Left ventricle myocardium inferior (tissue), 1 donor: ENCODE measurements around the gene UBN1. TPM values are rescaled to one million over a fixed set of nuclear protein-coding genes. Genes with fewer than 3 reads are reported as not detected.

Source experiments
- DNase-seq: peaks from one replicate; pipeline ENCODE4 v3.0.0-alpha.2; 2020
- H3K27ac ChIP-seq: fragments of 200-600 bp; replicated peaks from 2 replicates; pipeline ENCODE4 v1.8.0; 2021
- H3K27me3 ChIP-seq: fragments of 200-600 bp; 2 replicates; pipeline ENCODE4 v1.8.0; 2021; ENCODE audit warnings: low read depth
- H3K36me3 ChIP-seq: fragments of 200-600 bp; 2 replicates; pipeline ENCODE4 v1.8.0; 2021
- H3K4me1 ChIP-seq: fragments of 200-600 bp; 2 replicates; pipeline ENCODE4 v1.8.0; 2021
- H3K4me3 ChIP-seq: fragments of 200-600 bp; 2 replicates; pipeline ENCODE4 v1.8.0; 2021; ENCODE audit warnings: mild to moderate bottlenecking, moderate library complexity
- H3K9me3 ChIP-seq: fragments of 200-600 bp; replicated peaks from 2 replicates; pipeline ENCODE4 v1.8.0; 2021
- CTCF ChIP-seq: fragments of 200-600 bp; IDR thresholded peaks from 2 replicates; pipeline ENCODE4 v1.8.0; 2021; ENCODE audit warnings: antibody characterized with exemption, mild to moderate bottlenecking, borderline replicate concordance
- intact Hi-C: fragments of 100-400 bp; cut with micrococcal nuclease; formaldehyde crosslinking; loops from one replicate; pipeline ENCODE4 v1.11.0; 2022
- total RNA-seq: library from RNA; stranded (reverse); fragmentation: NEBNext Ultra II Directional; extraction: Animal tissue kit (Norgen Biotek cat#: 25700); gene quantifications from one replicate; pipeline ENCODE4 v1.2.1, GENCODE V29; 2021
- donor health status: DM: no; HTN: yes; CAD: no; lungs with severe emphysema.

UBN1 gene
- total RNA-seq, 1 donor from 2014 or later = 41.1 TPM

DNA sequence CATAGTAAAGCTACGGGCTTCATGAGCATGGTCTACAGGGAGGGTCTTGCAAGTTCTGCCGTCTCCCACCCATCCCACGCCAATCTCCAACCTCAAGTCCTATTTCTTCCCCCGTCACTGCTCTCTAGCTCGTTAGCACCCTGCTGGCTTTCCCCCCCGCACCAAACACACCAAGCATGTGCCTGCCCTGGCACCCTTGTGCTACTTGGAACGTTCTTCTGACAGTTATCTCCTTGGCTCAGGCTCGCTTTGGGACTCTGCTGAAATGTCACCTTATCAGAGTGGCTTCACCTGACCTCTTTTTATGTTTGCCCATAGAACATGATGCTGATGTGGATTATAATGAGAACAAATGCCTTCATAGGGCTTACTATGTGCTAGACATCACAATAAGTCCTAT is 22.1 kb upstream of the UBN1 start:
- DNase-seq = peak; percentile 60
- TF ChIP-seq CTCF = no peak
- no peak overlapping the region for H3K4me3 ChIP-seq

DNA sequence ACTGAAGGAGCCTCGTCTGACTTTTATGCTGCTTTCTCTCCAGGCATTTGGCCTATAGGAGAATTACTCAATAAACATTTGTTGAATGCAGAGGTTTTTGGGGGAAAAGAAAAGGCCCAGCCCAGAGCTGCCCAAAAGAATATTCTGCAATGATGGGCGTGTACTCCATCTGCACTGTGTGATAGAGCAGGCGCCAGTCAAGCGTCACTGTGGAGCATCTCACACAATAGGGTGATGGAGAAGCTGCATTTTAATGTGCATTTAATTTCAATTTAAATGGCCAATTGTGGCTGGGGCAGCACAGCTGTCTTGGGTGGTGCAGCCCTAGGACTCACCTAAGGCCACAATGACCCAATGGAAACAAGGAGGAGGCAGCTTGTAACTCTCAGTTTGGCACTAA is 20.8 kb upstream of the UBN1 start:
- Histone ChIP-seq H3K4me3 (no peak overlapping the region), H3K9me3 (no peaks in the 10 kb centered on the region), H3K36me3 (peaks cover 92% of the 10 kb centered on the region), H3K27ac (peak overlapping the region; percentile 93), H3K27me3 (no peaks in the 10 kb centered on the region), H3K4me1 (peaks cover 87% of the 10 kb centered on the region)
- intact Hi-C loops = no loop called here
- no peak for DNase-seq
- TF ChIP-seq CTCF = no peak

More for the DNA sequence above, 22.1 kb upstream of the UBN1 start:
- Histone ChIP-seq H3K4me1 (peaks cover 87% of the 10 kb centered on the region), H3K36me3 (peaks cover 92% of the 10 kb centered on the region), H3K27ac (peak overlapping the region; percentile 93), H3K9me3 (no peaks in the 10 kb centered on the region), H3K27me3 (no peaks in the 10 kb centered on the region)
- intact Hi-C loops = no loop called here

DNA sequence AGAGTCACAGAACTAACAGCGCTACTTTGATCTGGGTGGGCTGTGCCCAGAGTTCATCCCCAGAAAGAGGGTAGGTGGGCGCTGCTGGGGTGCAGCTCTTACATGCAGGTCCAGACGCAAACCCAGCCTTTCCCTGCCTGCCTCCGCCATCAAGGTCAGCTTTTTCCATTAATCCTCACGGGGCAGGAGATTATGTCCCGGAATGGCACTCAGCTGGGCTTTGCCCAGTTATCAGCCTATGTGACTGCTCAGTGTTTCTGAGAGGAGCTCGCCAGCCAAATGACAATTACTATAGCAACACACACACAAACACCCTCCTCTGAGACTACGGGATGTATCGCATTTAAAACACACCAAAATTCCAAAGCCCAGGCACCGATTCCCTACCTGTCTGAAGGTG is 20.3 kb upstream of the UBN1 start:
- Histone ChIP-seq H3K4me3 (no peak overlapping the region), H3K36me3 (peaks cover 92% of the 10 kb centered on the region), H3K27me3 (no peaks in the 10 kb centered on the region), H3K27ac (peak overlapping the region; percentile 93), H3K9me3 (no peaks in the 10 kb centered on the region), H3K4me1 (peaks cover 87% of the 10 kb centered on the region)
- no peak for TF ChIP-seq CTCF
- intact Hi-C loops = no loop called here
- peak; percentile 50 for DNase-seq

DNA sequence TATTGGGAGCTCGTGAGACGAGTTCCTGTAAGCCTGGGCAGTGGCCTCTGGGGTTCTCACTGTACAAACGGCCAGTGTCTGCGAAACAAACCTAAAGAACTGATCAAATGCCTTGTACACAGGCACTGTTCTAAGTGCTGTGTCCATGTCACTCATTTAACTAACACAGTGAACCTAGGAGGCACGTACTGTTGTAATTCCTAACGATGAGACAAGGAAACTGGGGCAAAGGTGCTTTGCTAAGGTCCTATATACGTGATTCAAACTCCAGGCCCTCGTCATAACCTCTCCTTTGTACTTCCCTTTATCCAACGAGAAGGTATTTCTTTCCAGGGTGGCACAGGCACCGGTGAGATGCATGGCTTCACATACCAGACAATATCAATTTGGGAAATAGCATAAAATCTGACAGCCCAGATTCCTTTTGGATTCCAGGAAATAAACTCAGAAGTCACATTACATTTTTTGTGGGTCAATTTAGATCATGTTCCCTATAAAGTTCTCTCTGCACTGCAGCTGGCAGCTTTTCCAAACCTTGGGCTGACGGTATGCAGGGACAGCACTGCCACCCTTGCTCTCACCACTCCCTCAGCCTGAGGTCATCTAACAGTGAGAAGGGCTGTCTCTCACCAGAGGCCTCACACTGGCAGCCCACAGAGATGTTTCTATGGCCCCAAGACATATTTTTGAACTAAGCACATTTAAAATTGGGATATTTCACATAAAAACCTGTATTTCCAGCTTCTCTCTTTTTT is 18.5 kb upstream of the UBN1 start:
- intact Hi-C loops = no loop called here
- H3K4me3 ChIP-seq = no peak overlapping the region
- no peaks in the 10 kb centered on the region for H3K9me3 ChIP-seq
- no peaks in the 10 kb centered on the region for H3K27me3 ChIP-seq
- peak overlapping the region; percentile 93 for H3K27ac ChIP-seq
- peaks cover 92% of the 10 kb centered on the region for H3K36me3 ChIP-seq
- no peak for TF ChIP-seq CTCF
- DNase-seq = peak; percentile 55
- peaks cover 91% of the 10 kb centered on the region for H3K4me1 ChIP-seq

DNA sequence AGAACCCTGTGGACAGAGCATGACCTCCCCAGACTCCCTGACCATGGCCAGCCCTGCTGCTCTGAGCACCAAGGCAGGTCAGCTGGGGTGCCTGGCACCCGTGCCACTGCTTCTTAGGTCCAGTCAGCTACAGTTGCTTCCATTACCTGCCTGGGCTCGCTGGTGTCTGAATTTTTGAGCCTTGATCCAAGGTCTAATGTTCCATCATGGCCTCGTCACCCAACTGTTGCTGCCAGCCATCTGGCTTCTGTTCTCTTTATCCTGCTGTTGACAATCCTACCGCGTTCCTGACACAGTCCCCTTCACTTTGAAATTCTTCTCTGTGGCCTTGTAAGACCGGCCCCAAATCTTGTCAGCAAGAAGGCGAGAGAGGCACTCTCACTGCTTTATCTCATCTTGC is 16.9 kb upstream of the UBN1 start:
- H3K27me3 ChIP-seq = no peaks in the 10 kb centered on the region
- intact Hi-C loops = no loop called here
- H3K9me3 ChIP-seq = no peaks in the 10 kb centered on the region
- H3K4me1 ChIP-seq = peaks cover 86% of the 10 kb centered on the region
- H3K36me3 ChIP-seq = peaks cover 91% of the 10 kb centered on the region
- no peak for DNase-seq
- TF ChIP-seq CTCF = no peak
- no peak overlapping the region for H3K4me3 ChIP-seq
- H3K27ac ChIP-seq = peak overlapping the region; percentile 93
